NCI-H146 (cell line): ENCODE measurements around the gene DIAPH3.

Experiments used
- DNase-seq: peaks from one replicate; lab custom pipeline; 2025; lab: John Stamatoyannopoulos, UW

The DIAPH3 gene

DNA sequence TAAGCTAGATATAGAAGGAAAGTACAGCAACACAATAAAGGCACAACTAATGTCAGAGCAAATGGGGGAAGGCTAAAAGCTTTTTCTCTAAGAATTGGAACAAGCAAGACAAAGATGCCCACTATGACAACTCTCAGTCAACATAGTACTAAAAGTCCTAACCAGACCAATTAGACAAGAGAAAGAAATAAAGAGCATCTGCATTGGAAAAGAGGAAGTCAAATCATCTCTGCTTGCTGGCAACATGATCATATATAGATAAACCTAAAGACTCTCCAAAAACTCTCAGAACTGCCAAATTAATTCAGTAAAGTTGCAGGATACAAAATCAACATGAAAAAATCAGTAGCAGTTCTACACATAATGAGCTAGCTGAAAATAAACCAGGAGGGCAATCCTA, 542.0 kb downstream of the DIAPH3 start:
- no peak for DNase-seq
